Naive thymus-derived CD4-positive, alpha-beta T cell (primary cell): ENCODE measurements around the gene NUP43. TPM values are rescaled to one million over a fixed set of nuclear protein-coding genes. Genes with fewer than 3 reads are reported as not detected.
A peak's percentile ranks its signal among the peaks of the same experiment; 100 is the strongest.
"Not testable (repeated sequence)": the region's sequence is repeated elsewhere in the genome, so short reads cannot be mapped to it uniquely, and the experiment has no call there.

Source experiments
- ATAC-seq: fragments of 150-1000 bp; cut with Tn5 transposase; 2 replicates; pipeline ENCODE4 v1.10.0; 2021; ENCODE audit warnings: mild to moderate bottlenecking, moderate library complexity
- CTCF ChIA-PET: fragments of 350-600 bp; sonication (Branson Sonifier 250); formaldehyde crosslinking; loops from one replicate; lab custom pipeline; 2021; ENCODE audit warnings: antibody characterized with exemption; lab: Charles Lee
- POLR2A ChIA-PET: fragments of 350-600 bp; sonication (Branson Sonifier 250); formaldehyde crosslinking; loops from one replicate; lab custom pipeline; 2021; ENCODE audit warnings: antibody characterized with exemption, inconsistent platforms; lab: Charles Lee
- DNase-seq, 9 donors: peaks; one replicate each; pipeline versions ENCODE4 v3.0.0 to v3.0.0-alpha.2; 2020 to 2022; ENCODE audit warnings: mixed read lengths in 1 of 9
- H3K27ac ChIP-seq: one replicate; pipeline ENCODE4 v1.7.0; 2013; ENCODE audit warnings: mild to moderate bottlenecking, low read depth, low read length, moderate library complexity
- H3K27me3 ChIP-seq, 2 donors: one replicate each; pipeline ENCODE4 v1.7.0; 2013; ENCODE audit warnings: low read length in 2 of 2, mild to moderate bottlenecking in 2 of 2, moderate library complexity in 2 of 2; ENCODE audit not compliant: control insufficient read depth in 2 of 2, insufficient read depth in 2 of 2
- H3K36me3 ChIP-seq, 3 experiments: 1 replicate in 2 of 3; 2 replicates in 1 of 3; pipeline ENCODE4 v1.7.0; 2013; ENCODE audit warnings: low read length in 3 of 3, mild to moderate bottlenecking in 3 of 3, moderate library complexity in 1 of 3; ENCODE audit not compliant: insufficient read depth in 3 of 3, control insufficient read depth in 2 of 3
- H3K4me1 ChIP-seq, 2 donors: one replicate each; pipeline ENCODE4 v1.7.0; 2013; ENCODE audit warnings: low read length in 2 of 2, mild to moderate bottlenecking in 2 of 2, moderate library complexity in 1 of 2; ENCODE audit not compliant: control insufficient read depth in 2 of 2, insufficient read depth in 2 of 2
- H3K4me3 ChIP-seq: 2 replicates; pipeline ENCODE4 v1.7.0; 2013; ENCODE audit warnings: mild to moderate bottlenecking, low read length
- H3K9me3 ChIP-seq, 3 experiments: 1 replicate in 2 of 3; 2 replicates in 1 of 3; pipeline ENCODE4 v1.7.0; 2013; ENCODE audit warnings: low read length in 3 of 3; ENCODE audit not compliant: control insufficient read depth in 2 of 3
- H3K27ac Mint-ChIP-seq, 9 donors: one replicate each; pipeline ENCODE4 v1.8.0; 2020 to 2022; ENCODE audit warnings: mixed read lengths in 9 of 9, mild to moderate bottlenecking in 8 of 9, moderate library complexity in 5 of 9, inconsistent platforms in 2 of 9
- H3K27me3 Mint-ChIP-seq, 5 donors: one replicate each; pipeline ENCODE4 v1.8.0; 2021 to 2022; ENCODE audit warnings: mixed read lengths in 5 of 5, mild to moderate bottlenecking in 1 of 5
- H3K36me3 Mint-ChIP-seq, 5 donors: one replicate each; pipeline ENCODE4 v1.8.0; 2020 to 2022; ENCODE audit warnings: mixed read lengths in 5 of 5, mild to moderate bottlenecking in 3 of 5, inconsistent platforms in 1 of 5
- H3K4me1 Mint-ChIP-seq, 7 donors: one replicate each; pipeline ENCODE4 v1.8.0; 2020 to 2022; ENCODE audit warnings: mixed read lengths in 7 of 7, mild to moderate bottlenecking in 3 of 7, inconsistent platforms in 1 of 7
- H3K4me3 Mint-ChIP-seq, 10 donors: one replicate each; pipeline ENCODE4 v1.8.0; 2020 to 2022; ENCODE audit warnings: mild to moderate bottlenecking in 10 of 10, mixed read lengths in 10 of 10, moderate library complexity in 6 of 10, inconsistent platforms in 2 of 10
- H3K9me3 Mint-ChIP-seq, 11 donors: one replicate each; pipeline ENCODE4 v1.8.0; 2020 to 2022; ENCODE audit warnings: mixed read lengths in 11 of 11, mild to moderate bottlenecking in 4 of 11, inconsistent platforms in 1 of 11, moderate library complexity in 1 of 11
- intact Hi-C, 2 donors: fragments of 100-400 bp; cut with micrococcal nuclease; formaldehyde crosslinking; loops; one replicate each; pipeline ENCODE4 v1.15.1; 2023
- polyA plus RNA-seq, 2 donors: library from polyadenylated mRNA; unstranded; fragments of 300-500 nt; fragmentation: Illumina TruSeq; gene quantifications; one replicate each; pipeline ENCODE4 v1.2.3, GENCODE V29; 2021
- total RNA-seq, 6 experiments: library from RNA in 5 of 6; stranded (reverse) in 5 of 6; gene quantifications; 1 replicate in 5 of 6; 2 replicates in 1 of 6; pipeline ENCODE4 v1.2.3 and lab custom pipeline; 2021 to 2026

The NUP43 gene
- total and polyA plus RNA-seq, 7 experiments from 2014 or later: 5.1 to 70.7 (median 20.5) TPM

DNA sequence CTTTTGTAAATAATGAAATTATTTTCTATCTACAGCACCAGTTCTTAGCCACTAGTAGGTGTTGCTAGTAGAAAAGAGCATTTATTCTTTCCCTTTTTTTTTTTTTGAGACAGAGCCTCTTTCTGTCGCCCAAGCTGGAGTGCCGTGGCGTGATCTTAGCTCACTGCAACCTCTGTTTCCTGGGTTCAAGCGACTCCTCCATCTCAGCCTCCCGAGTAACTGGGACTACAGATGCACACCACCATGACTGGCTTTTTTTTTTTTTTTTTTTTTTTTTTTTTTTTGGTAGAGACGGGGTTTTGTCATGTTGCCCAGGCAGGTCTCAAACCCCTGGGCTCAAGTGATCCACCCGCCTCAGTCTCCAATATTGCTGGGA lies 9.9 kb upstream of the NUP43 start:
- CTCF ChIA-PET: interaction anchor here (0.6 kb wide), 1 partner anchor 12 kb away, joined by 3 read pairs; no protein-coding TSS in a partner anchor

DNA sequence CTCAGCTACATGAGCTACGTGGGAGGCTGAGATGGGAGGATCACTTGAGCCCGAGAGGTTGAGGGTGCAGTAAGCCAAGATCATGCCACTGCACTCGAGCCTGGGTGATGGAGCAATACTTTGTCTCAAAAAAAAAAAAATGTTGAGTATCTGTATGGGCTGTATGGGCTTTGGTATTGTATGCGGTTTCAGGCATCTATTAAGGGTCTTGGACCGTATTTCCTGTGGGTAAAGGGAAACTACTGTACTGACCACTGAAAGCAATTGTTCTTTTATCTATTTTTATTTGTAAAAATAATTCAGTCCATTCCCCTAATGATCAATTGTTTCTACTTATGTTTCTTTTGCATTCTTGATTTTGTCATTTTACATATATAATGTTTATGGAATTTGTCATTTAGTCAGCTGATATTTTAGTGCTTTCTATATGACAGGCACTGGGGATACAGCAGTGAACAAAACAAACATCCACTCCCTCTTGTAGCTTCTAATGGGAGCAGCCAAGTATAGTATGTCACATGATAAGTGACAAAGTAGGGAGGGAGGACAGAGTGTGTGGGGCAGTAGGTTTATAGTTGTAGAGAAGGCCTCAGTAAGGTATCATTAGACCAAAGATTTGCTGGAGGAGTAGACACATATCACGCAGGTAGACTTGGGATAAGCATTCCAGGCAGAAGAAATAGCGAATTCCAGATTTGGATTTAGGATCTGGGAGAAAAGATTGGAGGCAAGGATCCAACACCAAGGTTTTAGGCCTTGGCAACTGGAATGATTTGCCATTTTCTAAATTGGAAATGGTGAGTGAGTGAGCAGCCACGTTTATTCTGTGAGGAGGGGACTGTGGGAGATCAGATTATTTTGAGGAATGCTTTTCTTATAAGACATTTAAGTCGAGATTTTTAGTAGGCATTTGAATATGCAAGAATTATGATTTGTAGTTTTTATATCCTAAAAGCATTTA lies 9.3 kb upstream of the NUP43 start:
- peaks cover 0 to 5% (median 0%) of the 10 kb centered on the region in 3 experiments for H3K36me3 ChIP-seq
- ChIA-PET CTCF (no interaction called here), POLR2A (interaction anchor here (0.6 to 0.8 kb wide), 2 partner anchors 9 to 10 kb away, joined by 3 to 4 read pairs; no protein-coding TSS in a partner anchor)
- no peaks in the 10 kb centered on the region for H3K27me3 ChIP-seq
- H3K9me3 ChIP-seq: no peaks in the 10 kb centered on the region
- no peaks in the 10 kb centered on the region for H3K9me3 Mint-ChIP-seq
- ATAC-seq (no peak), DNase-seq (no peak)
- H3K4me1 ChIP-seq: peaks cover 5 to 10% of the 10 kb centered on the region in 2 donors
- peaks cover 0 to 13% (median 8%) of the 10 kb centered on the region in 5 donors for H3K36me3 Mint-ChIP-seq
- H3K4me1 Mint-ChIP-seq: peaks cover 17 to 41% (median 32%) of the 10 kb centered on the region in 7 donors
- no peak overlapping the region for H3K4me3 Mint-ChIP-seq
- intact Hi-C loops: no loop called here
- H3K27me3 Mint-ChIP-seq: no peaks in the 10 kb centered on the region
- peak overlapping the region in 3 of 9 donors; percentile 9 to 70 (median 44) for H3K27ac Mint-ChIP-seq
- no peak overlapping the region for H3K4me3 ChIP-seq
- H3K27ac ChIP-seq: no peak overlapping the region

More for the DNA sequence above, 9.9 kb upstream of the NUP43 start:
- Mint-ChIP-seq H3K27me3 (no peaks in the 10 kb centered on the region), H3K36me3 (peaks cover 0 to 15% (median 8%) of the 10 kb centered on the region in 5 donors), H3K4me3 (no peak overlapping the region), H3K4me1 (peaks cover 18 to 43% (median 29%) of the 10 kb centered on the region in 7 donors), H3K9me3 (no peaks in the 10 kb centered on the region), H3K27ac (no peak overlapping the region)
- H3K4me1 ChIP-seq: peaks cover 0 to 6% of the 10 kb centered on the region in 2 donors
- H3K4me3 ChIP-seq: no peak overlapping the region
- intact Hi-C loops: no loop called here
- DNase-seq (no peak), ATAC-seq (no peak)
- peaks cover 0 to 9% (median 0%) of the 10 kb centered on the region in 3 experiments for H3K36me3 ChIP-seq
- H3K9me3 ChIP-seq: no peaks in the 10 kb centered on the region
- no peaks in the 10 kb centered on the region for H3K27me3 ChIP-seq
- POLR2A ChIA-PET: no interaction called here
- H3K27ac ChIP-seq: no peak overlapping the region

DNA sequence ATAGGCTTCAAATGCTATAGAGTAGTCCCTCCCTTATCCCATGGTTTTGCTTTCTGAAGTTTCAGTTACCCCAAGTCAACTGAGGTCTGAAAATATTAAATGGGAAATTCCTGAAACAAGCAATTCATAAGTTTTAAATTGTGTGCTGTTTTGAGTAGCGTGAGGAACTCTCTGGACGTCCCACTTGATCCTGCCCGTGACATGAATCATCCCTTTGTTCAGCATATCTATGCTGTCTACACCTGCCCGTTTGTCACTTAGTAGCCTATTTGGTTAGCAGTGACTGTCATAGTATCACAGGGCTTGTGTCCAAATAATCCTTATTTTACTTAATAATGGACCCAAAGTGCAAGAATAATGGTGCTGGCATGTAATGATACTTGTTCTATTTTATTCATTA lies 8.2 kb upstream of the NUP43 start:
- H3K27me3 Mint-ChIP-seq: no peaks in the 10 kb centered on the region
- H3K27ac Mint-ChIP-seq: no peak overlapping the region
- H3K27ac ChIP-seq: no peak overlapping the region
- peaks cover 12 to 38% (median 29%) of the 10 kb centered on the region in 7 donors for H3K4me1 Mint-ChIP-seq
- H3K4me1 ChIP-seq: peaks cover 9 to 14% of the 10 kb centered on the region in 2 donors
- CTCF ChIA-PET: no interaction called here
- H3K27me3 ChIP-seq: no peaks in the 10 kb centered on the region
- POLR2A ChIA-PET: interaction anchor here (0.6 kb wide), 1 partner anchor 9 kb away, joined by 3 read pairs; no protein-coding TSS in a partner anchor
- H3K9me3 ChIP-seq: no peaks in the 10 kb centered on the region
- H3K9me3 Mint-ChIP-seq: no peaks in the 10 kb centered on the region
- H3K36me3 Mint-ChIP-seq: peaks cover 0 to 7% (median 0%) of the 10 kb centered on the region in 5 donors
- intact Hi-C loops: no loop called here
- DNase-seq (no peak), ATAC-seq (no peak)
- H3K4me3 Mint-ChIP-seq: no peak overlapping the region
- peaks cover 0 to 4% (median 0%) of the 10 kb centered on the region in 3 experiments for H3K36me3 ChIP-seq
- no peak overlapping the region for H3K4me3 ChIP-seq

DNA sequence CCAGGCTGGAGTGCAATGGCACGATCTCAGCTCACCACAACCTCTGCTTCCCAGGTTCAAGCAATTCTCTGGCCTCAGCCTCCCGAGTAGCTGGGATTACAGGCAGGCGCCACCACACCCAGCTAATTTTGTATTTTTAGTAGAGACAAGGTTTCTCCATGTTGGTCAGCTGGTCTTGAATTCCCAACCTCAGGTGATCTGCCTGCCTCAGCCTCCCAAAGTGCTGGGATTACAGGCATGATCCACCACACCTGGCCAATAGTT lies 7.0 kb upstream of the NUP43 start:
- H3K9me3 Mint-ChIP-seq, H3K4me3 ChIP-seq, H3K36me3 Mint-ChIP-seq, H3K27me3 ChIP-seq, intact Hi-C loops, H3K27me3 Mint-ChIP-seq, H3K27ac Mint-ChIP-seq, H3K4me3 Mint-ChIP-seq, H3K27ac ChIP-seq, H3K9me3 ChIP-seq, ATAC-seq, DNase-seq, H3K36me3 ChIP-seq: not testable (repeated sequence)
- H3K4me1 ChIP-seq: peaks cover 9 to 17% of the 10 kb centered on the region in 2 donors
- ChIA-PET POLR2A (interaction anchor here (0.6 to 1.6 kb wide), 2 partner anchors 16 to 35 kb away, joined by 3 to 4 read pairs; partner anchors contain the start of gene LATS1), CTCF (interaction anchor here (0.6 kb wide), 1 partner anchor 112 kb away, joined by 3 read pairs; no protein-coding TSS in a partner anchor)
- peaks cover 12 to 41% (median 29%) of the 10 kb centered on the region in 7 donors for H3K4me1 Mint-ChIP-seq

- Histone ChIP-seq H3K27ac (no peak overlapping the region), H3K4me3 (no peak overlapping the region), H3K36me3 (peaks cover 0 to 4% (median 0%) of the 10 kb centered on the region in 3 experiments), H3K9me3 (no peaks in the 10 kb centered on the region), H3K27me3 (no peaks in the 10 kb centered on the region), H3K4me1 (peaks cover 9 to 17% of the 10 kb centered on the region in 2 donors)
- POLR2A ChIA-PET: interaction anchor here (1.6 kb wide), 1 partner anchor 34 kb away, joined by 4 read pairs; the partner anchor contains the start of gene LATS1
- intact Hi-C loops: no loop called here
- no peak for DNase-seq
- Mint-ChIP-seq H3K27me3 (no peaks in the 10 kb centered on the region), H3K36me3 (peaks cover 0 to 7% (median 0%) of the 10 kb centered on the region in 5 donors), H3K27ac (no peak overlapping the region), H3K4me3 (peak overlapping the region in 1 of 10 donors; percentile 20), H3K9me3 (no peaks in the 10 kb centered on the region), H3K4me1 (peaks cover 12 to 41% (median 29%) of the 10 kb centered on the region in 7 donors)
- ATAC-seq: no peak
- CTCF ChIA-PET: interaction anchor here (0.6 kb wide), 2 partner anchors 28 to 113 kb away, joined by 3 to 5 read pairs; no protein-coding TSS in a partner anchor
Observed at GRCh38 chr6:149752600-149753373, 6.5 kb upstream of the NUP43 start.

DNA sequence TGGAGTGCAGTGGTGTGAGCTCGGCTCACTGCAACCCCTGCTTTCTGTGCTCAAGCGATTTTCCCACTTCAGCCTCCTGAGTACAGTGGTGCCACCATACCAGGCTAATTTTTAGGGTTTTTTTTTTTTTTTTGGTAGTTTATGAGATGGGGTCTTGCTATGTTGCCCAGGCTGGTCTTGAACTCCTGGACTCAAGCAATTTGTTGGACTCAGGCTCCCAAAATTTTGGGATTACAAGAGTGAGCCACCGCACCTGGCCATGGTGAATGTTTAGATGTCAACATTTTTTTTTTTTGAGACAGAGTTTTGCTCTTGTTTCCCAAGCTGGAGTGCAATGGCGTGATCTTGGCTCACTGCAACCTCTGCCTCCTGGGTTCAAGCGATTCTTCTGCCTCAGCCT lies 5.6 kb upstream of the NUP43 start:
- H3K36me3 Mint-ChIP-seq, ATAC-seq, H3K9me3 Mint-ChIP-seq, DNase-seq, H3K27me3 ChIP-seq, H3K9me3 ChIP-seq, H3K27me3 Mint-ChIP-seq, H3K36me3 ChIP-seq, H3K27ac ChIP-seq, H3K27ac Mint-ChIP-seq, POLR2A ChIA-PET, intact Hi-C loops, CTCF ChIA-PET, H3K4me3 ChIP-seq: not testable (repeated sequence)
- peaks cover 10 to 17% of the 10 kb centered on the region in 2 donors for H3K4me1 ChIP-seq
- Mint-ChIP-seq H3K4me3 (peak overlapping the region in 5 of 10 donors; percentile 18 to 44 (median 38)), H3K4me1 (peaks cover 13 to 43% (median 34%) of the 10 kb centered on the region in 7 donors)
